Activated CD8-positive, alpha-beta memory T cell treated with anti-CD3 and anti-CD28 coated beads, Interleukin-2, amount 10 ng/mL, durations not matched to agents 7 days and 5 days (primary cell): ENCODE measurements around the gene DIPK2A. TPM values are rescaled to one million over a fixed set of nuclear protein-coding genes. Genes with fewer than 3 reads are reported as not detected.

ENCODE experiments used
- ATAC-seq: fragments of 150-1000 bp; cut with Tn5 transposase; one replicate; pipeline ENCODE4 v1.10.0; 2021; ENCODE audit warnings: moderate library complexity
- CTCF ChIA-PET: fragments of 350-600 bp; sonication (Branson Sonifier 250); formaldehyde crosslinking; loops from one replicate; lab custom pipeline; 2021; ENCODE audit warnings: antibody characterized with exemption; lab: Charles Lee
- DNase-seq: peaks from one replicate; pipeline ENCODE4 v3.0.0-alpha.2; 2020
- H3K27ac Mint-ChIP-seq: one replicate; pipeline ENCODE4 v1.8.0; 2021; ENCODE audit warnings: mild to moderate bottlenecking, mixed read lengths
- H3K27me3 Mint-ChIP-seq: one replicate; pipeline ENCODE4 v1.8.0; 2021; ENCODE audit warnings: mixed read lengths
- H3K36me3 Mint-ChIP-seq: one replicate; pipeline ENCODE4 v1.8.0; 2021; ENCODE audit warnings: mild to moderate bottlenecking, mixed read lengths
- H3K4me1 Mint-ChIP-seq: one replicate; pipeline ENCODE4 v1.8.0; 2021; ENCODE audit warnings: mixed read lengths
- H3K4me3 Mint-ChIP-seq: one replicate; pipeline ENCODE4 v1.8.0; 2021; ENCODE audit warnings: mild to moderate bottlenecking, moderate library complexity, mixed read lengths
- H3K9me3 Mint-ChIP-seq: one replicate; pipeline ENCODE4 v1.8.0; 2022; ENCODE audit warnings: low read depth, mixed read lengths
- total RNA-seq, 2 experiments: library from RNA; stranded (reverse); gene quantifications; one replicate each; pipeline ENCODE4 v1.2.3, GENCODE V29; 2021

Gene DIPK2A
- 10 to 100 TPM; 21.7 to 22.3 TPM for total RNA-seq

GRCh38 chr3:143971359-143972154 lies at the start of gene DIPK2A:
Gene DIPK2A (plus strand): TSS chr3:143971823. CDS start chr3:143972333, 510 bp downstream.
- Mint-ChIP-seq H3K36me3 (no peaks in the 10 kb centered on the region), H3K4me1 (peaks cover 21% of the 10 kb centered on the region), H3K27ac (peak within 1 kb of the TSS; percentile 90), H3K9me3 (no peaks in the 10 kb centered on the region), H3K4me3 (peak within 1 kb of the TSS; percentile 95), H3K27me3 (peaks cover 26% of the 10 kb centered on the region)
- ATAC-seq (peak; percentile 75), DNase-seq (peak; percentile 95)
- CTCF ChIA-PET, result interaction anchor here (0.6 to 3.0 kb wide), 12 partner anchors 11 to 970 kb away, joined by 3 to 15 read pairs (median 5); partner anchors contain the start of genes SLC9A9 and U2SURP

GRCh38 chr3:143924522-143925285 lies 46.9 kb upstream of the DIPK2A start:
- no peak overlapping the region for H3K4me3 Mint-ChIP-seq
- no peaks in the 10 kb centered on the region for H3K27me3 Mint-ChIP-seq
- H3K4me1 Mint-ChIP-seq, result peaks cover 2% of the 10 kb centered on the region
- no peak for DNase-seq
- H3K36me3 Mint-ChIP-seq, result no peaks in the 10 kb centered on the region
- no peaks in the 10 kb centered on the region for H3K9me3 Mint-ChIP-seq
- CTCF ChIA-PET, result no interaction called here
- H3K27ac Mint-ChIP-seq, result no peak overlapping the region
- no peak for ATAC-seq

- DNase-seq (no peak), ATAC-seq (no peak)
- H3K4me1 Mint-ChIP-seq, result peaks cover 2% of the 10 kb centered on the region
- H3K27ac Mint-ChIP-seq, result no peak overlapping the region
- no peak overlapping the region for H3K4me3 Mint-ChIP-seq
- peaks cover 10% of the 10 kb centered on the region for H3K27me3 Mint-ChIP-seq
- CTCF ChIA-PET, result no interaction called here
- no peaks in the 10 kb centered on the region for H3K9me3 Mint-ChIP-seq
- H3K36me3 Mint-ChIP-seq, result no peaks in the 10 kb centered on the region
These were observed 43.6 kb upstream of the DIPK2A start for GRCh38 chr3:143928056-143928455.

DNA sequence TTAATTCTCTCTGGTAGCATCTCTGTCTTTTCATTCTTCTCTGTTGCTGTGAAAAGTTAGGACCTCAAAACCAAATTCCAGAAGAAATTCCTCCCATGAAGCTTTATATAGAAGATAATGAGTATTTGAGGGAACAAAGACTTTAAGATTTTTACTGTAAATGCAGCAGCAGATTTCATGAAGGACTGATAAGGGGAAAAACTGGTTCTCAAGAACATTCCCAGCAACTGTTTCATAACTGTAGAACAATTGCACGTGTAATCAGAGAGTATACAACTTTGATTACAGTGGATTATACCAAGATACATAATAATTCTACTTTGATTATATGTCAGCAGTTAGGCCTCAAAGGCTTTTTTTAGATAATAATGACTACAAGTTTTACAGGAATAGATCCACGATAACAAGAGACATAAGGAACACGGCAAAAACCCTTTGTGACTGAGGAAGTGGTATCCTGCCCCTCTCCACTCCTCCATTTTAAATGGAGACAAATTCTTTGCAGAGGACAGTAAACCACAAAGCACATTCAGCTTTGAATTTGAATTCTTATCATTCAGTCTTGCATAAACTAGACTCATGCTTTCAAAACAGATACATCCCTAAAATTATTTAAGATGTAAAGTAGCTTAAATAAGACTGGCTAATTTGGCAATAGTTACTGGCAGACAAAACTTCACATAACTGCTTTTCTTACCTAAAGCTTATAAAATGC lies 42.9 kb upstream of the DIPK2A start:
- H3K27me3 Mint-ChIP-seq, result peaks cover 16% of the 10 kb centered on the region
- no peak for ATAC-seq
- H3K36me3 Mint-ChIP-seq, result no peaks in the 10 kb centered on the region
- peaks cover 2% of the 10 kb centered on the region for H3K4me1 Mint-ChIP-seq
- H3K4me3 Mint-ChIP-seq, result no peak overlapping the region
- no peak for DNase-seq
- H3K9me3 Mint-ChIP-seq, result no peaks in the 10 kb centered on the region
- no peak overlapping the region for H3K27ac Mint-ChIP-seq
- CTCF ChIA-PET, result no interaction called here

DNA sequence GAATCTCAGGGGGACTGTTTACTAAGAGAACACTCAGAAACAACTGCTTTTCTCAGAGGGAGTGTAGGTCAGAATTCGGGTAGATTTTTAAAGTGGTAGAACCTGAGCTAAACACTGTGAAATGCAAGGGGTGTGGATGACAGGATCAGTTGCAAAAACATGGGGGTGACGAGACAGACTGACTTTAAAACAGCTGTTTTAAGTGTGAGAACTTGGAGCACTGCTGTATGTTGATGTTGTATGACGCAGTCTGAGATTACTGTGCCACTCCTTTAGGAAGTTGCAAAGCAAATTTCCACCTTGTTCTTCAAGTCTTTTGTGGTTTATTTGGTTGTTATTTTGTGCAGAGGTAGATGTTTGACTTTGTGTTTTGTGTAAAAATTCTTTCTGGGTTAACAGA lies 36.8 kb upstream of the DIPK2A start:
- CTCF ChIA-PET, result no interaction called here
- no peak overlapping the region for H3K27ac Mint-ChIP-seq
- peaks cover 36% of the 10 kb centered on the region for H3K27me3 Mint-ChIP-seq
- H3K4me1 Mint-ChIP-seq, result no peaks in the 10 kb centered on the region
- ATAC-seq (no peak), DNase-seq (no peak)
- no peaks in the 10 kb centered on the region for H3K36me3 Mint-ChIP-seq
- H3K9me3 Mint-ChIP-seq, result no peaks in the 10 kb centered on the region
- no peak overlapping the region for H3K4me3 Mint-ChIP-seq

DNA sequence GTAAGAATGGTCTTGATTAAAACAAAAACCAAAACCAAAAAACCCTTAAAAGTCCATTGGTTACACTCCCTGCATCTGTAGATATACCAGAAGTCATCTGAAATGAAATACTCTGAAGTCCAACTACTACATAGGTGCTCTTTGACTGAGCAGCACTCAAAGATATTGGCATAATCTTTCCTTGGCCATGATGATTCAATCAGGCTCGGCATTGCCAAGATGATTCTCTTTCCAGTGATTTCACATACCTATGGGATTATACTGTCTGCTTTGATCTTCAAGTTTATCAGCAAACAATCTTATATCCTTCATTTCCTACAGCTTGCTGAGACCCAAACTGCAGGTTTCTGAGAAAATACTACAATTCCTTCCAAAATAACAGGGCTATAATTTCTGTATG lies 35.9 kb upstream of the DIPK2A start:
- Mint-ChIP-seq H3K4me3 (no peak overlapping the region), H3K27me3 (peaks cover 38% of the 10 kb centered on the region), H3K9me3 (no peaks in the 10 kb centered on the region), H3K36me3 (no peaks in the 10 kb centered on the region), H3K4me1 (no peaks in the 10 kb centered on the region), H3K27ac (no peak overlapping the region)
- CTCF ChIA-PET, result no interaction called here
- no peak for DNase-seq
- ATAC-seq, result no peak

DNA sequence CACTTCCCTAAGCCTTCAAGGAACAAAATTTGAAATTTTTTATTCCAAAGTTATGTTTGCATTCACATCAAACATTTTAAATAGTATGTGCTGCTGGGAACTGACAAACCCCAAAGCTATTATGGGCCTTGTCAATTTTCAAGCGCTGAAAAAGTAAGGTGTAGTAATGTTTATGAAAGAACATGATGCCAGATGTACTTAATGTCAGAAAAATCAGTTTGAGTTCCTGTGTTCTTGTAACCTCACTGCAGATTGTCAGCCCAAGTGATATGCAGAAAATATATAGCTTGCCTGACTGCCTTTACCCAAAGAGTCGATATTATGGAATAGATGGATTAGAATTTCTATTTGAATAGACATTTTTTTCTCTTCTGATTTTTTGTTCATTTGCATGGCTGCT lies 20.8 kb upstream of the DIPK2A start:
- H3K27ac Mint-ChIP-seq, result no peak overlapping the region
- no peaks in the 10 kb centered on the region for H3K9me3 Mint-ChIP-seq
- H3K4me3 Mint-ChIP-seq, result no peak overlapping the region
- H3K36me3 Mint-ChIP-seq, result no peaks in the 10 kb centered on the region
- DNase-seq (no peak), ATAC-seq (no peak)
- peaks cover 38% of the 10 kb centered on the region for H3K27me3 Mint-ChIP-seq
- CTCF ChIA-PET, result no interaction called here
- no peaks in the 10 kb centered on the region for H3K4me1 Mint-ChIP-seq

- DNase-seq (peak; percentile 47), ATAC-seq (peak; percentile 53)
- H3K9me3 Mint-ChIP-seq, result no peaks in the 10 kb centered on the region
- H3K4me3 Mint-ChIP-seq, result no peak overlapping the region
- H3K27me3 Mint-ChIP-seq, result peaks cover 37% of the 10 kb centered on the region
- H3K4me1 Mint-ChIP-seq, result peaks cover 2% of the 10 kb centered on the region
- no peaks in the 10 kb centered on the region for H3K36me3 Mint-ChIP-seq
- no peak overlapping the region for H3K27ac Mint-ChIP-seq
- CTCF ChIA-PET, result interaction anchor here (1.2 kb wide), 1 partner anchor 20 kb away, joined by 3 read pairs; the partner anchor contains the start of gene DIPK2A
These were observed 20.2 kb upstream of the DIPK2A start for GRCh38 chr3:143951351-143951971.

DNA sequence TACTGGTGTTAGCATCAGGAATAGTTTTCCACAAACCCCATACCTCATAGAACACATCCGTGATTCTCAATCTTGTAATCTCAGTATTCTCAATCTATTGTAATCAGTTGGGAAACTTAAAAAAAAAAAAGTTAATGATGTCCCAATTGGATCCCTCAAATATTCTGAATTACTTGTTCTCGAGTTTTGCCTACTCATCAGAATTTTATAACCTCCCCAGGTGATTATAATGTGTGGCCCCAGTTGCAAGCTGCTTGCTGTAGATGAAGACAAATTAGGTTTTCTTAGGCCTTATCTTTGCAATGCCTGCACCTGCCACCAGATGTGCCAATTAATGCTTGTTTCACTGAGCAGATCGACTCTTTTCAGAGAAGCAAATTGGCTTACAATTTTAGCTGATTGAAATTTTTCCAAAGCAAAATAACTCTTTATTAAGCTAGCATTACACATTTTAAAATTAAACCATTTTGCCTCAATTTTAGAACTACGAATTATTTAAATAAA lies 19.0 kb upstream of the DIPK2A start:
- CTCF ChIA-PET, result interaction anchor here (1.0 to 1.2 kb wide), 2 partner anchors 12 to 19 kb away, joined by 3 read pairs; partner anchors contain the start of gene DIPK2A
- ATAC-seq (no peak), DNase-seq (no peak)
- no peaks in the 10 kb centered on the region for H3K9me3 Mint-ChIP-seq
- H3K27ac Mint-ChIP-seq, result no peak overlapping the region
- H3K36me3 Mint-ChIP-seq, result no peaks in the 10 kb centered on the region
- H3K4me3 Mint-ChIP-seq, result no peak overlapping the region
- peaks cover 10% of the 10 kb centered on the region for H3K4me1 Mint-ChIP-seq
- H3K27me3 Mint-ChIP-seq, result peaks cover 33% of the 10 kb centered on the region

DNA sequence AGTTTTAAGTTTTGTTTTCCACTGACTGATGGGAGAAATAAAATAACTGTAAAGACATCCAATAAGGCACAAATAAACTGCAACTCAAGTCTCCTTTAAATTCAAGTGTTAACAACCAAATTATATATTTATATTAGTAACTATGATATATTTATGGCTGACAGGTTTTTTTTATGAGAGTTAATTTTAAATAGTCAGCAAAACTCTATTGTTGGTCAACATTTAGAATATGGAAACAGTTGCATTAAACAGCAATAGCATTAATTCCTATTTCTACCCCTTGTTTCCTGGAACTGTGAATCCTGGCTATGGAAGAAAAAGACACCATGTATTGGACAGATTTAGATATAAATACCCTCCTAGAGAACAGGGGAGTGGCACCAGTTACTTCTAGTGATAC lies 16.5 kb upstream of the DIPK2A start:
- Mint-ChIP-seq H3K9me3 (no peaks in the 10 kb centered on the region), H3K27me3 (peaks cover 39% of the 10 kb centered on the region), H3K4me3 (no peak overlapping the region), H3K4me1 (peaks cover 13% of the 10 kb centered on the region), H3K36me3 (peaks cover 3% of the 10 kb centered on the region), H3K27ac (no peak overlapping the region)
- ATAC-seq (no peak), DNase-seq (no peak)
- CTCF ChIA-PET, result no interaction called here

DNA sequence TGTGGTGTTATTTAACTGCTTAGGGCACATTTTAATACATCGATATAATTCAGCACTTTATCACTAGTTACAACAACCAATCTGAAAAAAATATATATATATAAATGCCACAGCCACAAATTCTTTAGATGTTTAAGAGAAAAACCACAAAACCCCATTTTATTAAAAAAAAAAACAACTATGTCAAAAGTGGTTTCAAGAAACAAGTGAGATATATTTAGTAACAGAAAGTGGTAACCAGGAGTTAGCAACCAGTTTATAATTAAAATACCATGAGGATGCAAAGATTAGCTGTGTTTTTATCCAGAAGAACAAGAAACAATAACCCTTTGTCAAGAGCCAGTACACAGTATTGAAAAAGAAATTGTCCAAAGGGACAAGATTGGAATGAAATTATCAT lies 14.8 kb upstream of the DIPK2A start:
- Mint-ChIP-seq H3K27me3 (peaks cover 33% of the 10 kb centered on the region), H3K4me3 (no peak overlapping the region), H3K4me1 (peaks cover 13% of the 10 kb centered on the region), H3K27ac (no peak overlapping the region), H3K36me3 (peaks cover 3% of the 10 kb centered on the region), H3K9me3 (no peaks in the 10 kb centered on the region)
- ATAC-seq, result no peak
- no peak for DNase-seq
- CTCF ChIA-PET, result interaction anchor here (1.3 kb wide), 1 partner anchor 15 kb away, joined by 15 read pairs; the partner anchor contains the start of gene DIPK2A

GRCh38 chr3:143957453-143957852 lies 14.2 kb upstream of the DIPK2A start:
- no peak overlapping the region for H3K27ac Mint-ChIP-seq
- DNase-seq (no peak), ATAC-seq (no peak)
- peaks cover 38% of the 10 kb centered on the region for H3K27me3 Mint-ChIP-seq
- peaks cover 3% of the 10 kb centered on the region for H3K36me3 Mint-ChIP-seq
- peaks cover 13% of the 10 kb centered on the region for H3K4me1 Mint-ChIP-seq
- CTCF ChIA-PET, result interaction anchor here (1.3 kb wide), 1 partner anchor 15 kb away, joined by 15 read pairs; the partner anchor contains the start of gene DIPK2A
- H3K9me3 Mint-ChIP-seq, result no peaks in the 10 kb centered on the region
- H3K4me3 Mint-ChIP-seq, result no peak overlapping the region
